ENCODE results near the gene XPO5. TPM values are rescaled to one million over a fixed set of nuclear protein-coding genes. Genes with fewer than 3 reads are reported as not detected.

The XPO5 gene
- polyA plus RNA-seq, 1 donor (not counting 4 experiments of a cell fraction or from before 2014, with no cell fraction given): 49.9 TPM

- TF ChIP-seq EZH2 (IDR thresholded peaks at IDR 0.05; ENCODE audit: low read length): no peak
- no peak for TF ChIP-seq CTCF (optimal IDR thresholded peaks at IDR 0.05 in 1 of 3, IDR thresholded peaks at IDR 0.05 in 1 of 3, conservative IDR thresholded peaks at IDR 0.05 in 1 of 3; ENCODE audit: extremely low read depth in 1 of 3, insufficient read depth in 2 of 3, low read length in 3 of 3)
- DNase-seq (ENCODE audit: low read depth, low spot score) (no peak), FAIRE-seq (no peak)
- Histone ChIP-seq H3K4me3 (ENCODE audit: control insufficient read depth in 2 of 3, extremely low read depth in 1 of 3, insufficient read depth in 2 of 3, low read depth in 1 of 3, low read length in 3 of 3) (no peak overlapping the region), H3K4me2 (ENCODE audit: control insufficient read depth, extremely low read depth, insufficient read depth, low read depth, low read length) (no peak overlapping the region), H3K9me1 (ENCODE audit: control insufficient read depth, extremely low read depth, insufficient read depth, low read length) (no peaks in the 10 kb centered on the region), H3K27me3 (ENCODE audit: control insufficient read depth, extremely low read depth, insufficient read depth, low read length) (no peaks in the 10 kb centered on the region), H3K36me3 (ENCODE audit: control insufficient read depth in 2 of 2, extremely low read depth in 1 of 2, insufficient read depth in 2 of 2, low read length in 2 of 2) (peaks cover 46 to 50% of the 10 kb centered on the region in 2 experiments), H3K27ac (ENCODE audit: control insufficient read depth, insufficient read depth, low read length) (no peak overlapping the region), H4K20me1 (ENCODE audit: control insufficient read depth, extremely low read depth, insufficient read depth, low read length) (no peaks in the 10 kb centered on the region), H3K4me1 (ENCODE audit: control insufficient read depth, extremely low read depth, insufficient read depth, low read length) (peaks cover 4% of the 10 kb centered on the region), H3K79me2 (ENCODE audit: control insufficient read depth, insufficient read depth, low read length) (no peaks in the 10 kb centered on the region), H2AFZ (ENCODE audit: control insufficient read depth, low read length) (no peak overlapping the region), H3K9ac (ENCODE audit: control insufficient read depth, extremely low read depth, insufficient read depth, low read length) (no peak overlapping the region), H3K9me3 (ENCODE audit: control insufficient read depth, low read depth, low read length) (no peaks in the 10 kb centered on the region)
- dilution Hi-C loops (cut with MboI; ENCODE audit: extremely low pct_ligation_motif_present, low sequenced_read_pairs): no loop called here
Observed at GRCh38 chr6:43503443-43503842, 72.4 kb downstream of the XPO5 start.

- no peak overlapping the region for H2AFZ ChIP-seq (ENCODE audit: control insufficient read depth, low read length)
- no peak overlapping the region for H3K27ac ChIP-seq (ENCODE audit: control insufficient read depth, insufficient read depth, low read length)
- TF ChIP-seq CTCF (optimal IDR thresholded peaks at IDR 0.05 in 1 of 3, IDR thresholded peaks at IDR 0.05 in 1 of 3, conservative IDR thresholded peaks at IDR 0.05 in 1 of 3; ENCODE audit: extremely low read depth in 1 of 3, insufficient read depth in 2 of 3, low read length in 3 of 3) (no peak), EZH2 (IDR thresholded peaks at IDR 0.05; ENCODE audit: low read length) (no peak)
- dilution Hi-C loops (cut with MboI; ENCODE audit: extremely low pct_ligation_motif_present, low sequenced_read_pairs): no loop called here
- H3K9ac ChIP-seq (ENCODE audit: control insufficient read depth, extremely low read depth, insufficient read depth, low read length): no peak overlapping the region
- no peaks in the 10 kb centered on the region for H3K9me3 ChIP-seq (ENCODE audit: control insufficient read depth, low read depth, low read length)
- no peak for FAIRE-seq
- peaks cover 47 to 57% of the 10 kb centered on the region in 2 experiments for H3K36me3 ChIP-seq (ENCODE audit: control insufficient read depth in 2 of 2, extremely low read depth in 1 of 2, insufficient read depth in 2 of 2, low read length in 2 of 2)
- no peaks in the 10 kb centered on the region for H3K27me3 ChIP-seq (ENCODE audit: control insufficient read depth, extremely low read depth, insufficient read depth, low read length)
- no peak for DNase-seq (ENCODE audit: low read depth, low spot score)
- H3K4me1 ChIP-seq (ENCODE audit: control insufficient read depth, extremely low read depth, insufficient read depth, low read length): peaks cover 4% of the 10 kb centered on the region
- H3K9me1 ChIP-seq (ENCODE audit: control insufficient read depth, extremely low read depth, insufficient read depth, low read length): no peaks in the 10 kb centered on the region
- H3K79me2 ChIP-seq (ENCODE audit: control insufficient read depth, insufficient read depth, low read length): no peaks in the 10 kb centered on the region
- no peak overlapping the region for H3K4me3 ChIP-seq (ENCODE audit: control insufficient read depth in 2 of 3, extremely low read depth in 1 of 3, insufficient read depth in 2 of 3, low read depth in 1 of 3, low read length in 3 of 3)
- H4K20me1 ChIP-seq (ENCODE audit: control insufficient read depth, extremely low read depth, insufficient read depth, low read length): no peaks in the 10 kb centered on the region
- no peak overlapping the region for H3K4me2 ChIP-seq (ENCODE audit: control insufficient read depth, extremely low read depth, insufficient read depth, low read depth, low read length)
Observed at GRCh38 chr6:43502666-43503065, 73.2 kb downstream of the XPO5 start.
